Measurements from ENCODE around the gene PEDS1.
"Not testable (repeated sequence)": the region's sequence is repeated elsewhere in the genome, so short reads cannot be mapped to it uniquely, and the experiment has no call there.

Gene PEDS1

DNA sequence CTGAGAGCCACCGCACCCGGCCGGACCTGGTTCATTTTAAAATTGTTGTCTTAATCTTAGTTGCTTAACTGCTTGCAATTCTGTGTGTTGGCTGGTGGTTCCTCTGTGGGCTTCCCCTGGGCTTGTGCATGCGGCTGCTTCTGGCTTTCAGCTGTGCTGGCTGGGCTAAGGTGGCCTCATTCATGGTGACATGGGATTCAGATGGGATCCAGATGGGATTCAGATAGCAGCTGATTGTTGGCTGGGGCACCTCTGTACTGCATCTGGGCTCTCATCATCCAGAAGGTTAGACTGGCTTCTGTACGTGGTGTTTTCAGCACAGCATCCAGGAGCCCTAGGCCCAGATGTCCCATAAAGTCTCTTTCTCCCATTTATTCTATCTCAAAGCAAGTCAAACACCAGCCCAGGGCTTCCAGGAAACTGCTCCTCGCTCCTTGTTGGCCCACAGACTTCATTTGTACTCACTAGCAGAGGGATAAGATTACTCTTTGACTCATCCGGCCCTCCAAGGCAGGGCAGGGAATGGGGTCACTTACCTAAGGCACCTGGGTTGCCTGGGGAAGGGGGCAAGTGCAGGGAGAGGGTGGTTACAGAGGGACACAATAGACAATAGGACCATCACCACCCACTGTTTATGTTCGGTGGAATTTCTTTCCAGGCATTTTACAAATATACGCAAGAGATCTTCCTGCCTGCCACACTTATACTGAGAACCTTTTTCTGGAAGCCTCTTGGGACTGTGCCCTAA is 10.2 kb upstream of the PEDS1 start:
- no peak for DNase-seq

GRCh38 chr20:50161494-50161893 is 8.0 kb upstream of the PEDS1 start:
- not testable (repeated sequence) for DNase-seq

DNA sequence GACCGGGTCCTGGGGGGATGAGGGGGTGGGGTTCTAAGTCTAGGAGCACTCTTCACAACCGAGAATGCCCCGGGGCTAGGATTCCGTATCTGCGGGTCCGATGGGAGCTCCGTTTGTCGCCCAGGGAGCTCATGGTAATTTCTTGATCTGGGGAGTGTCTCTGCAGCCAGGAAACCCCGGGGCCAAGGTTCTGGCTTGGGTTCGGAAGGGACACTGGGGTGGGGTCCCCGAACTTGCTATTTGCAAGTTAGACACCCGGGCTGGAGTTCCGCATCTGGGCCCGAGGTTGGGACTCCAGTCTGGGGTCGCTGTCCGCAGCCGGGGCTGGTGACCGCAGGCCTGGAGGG is 397 bp downstream of the PEDS1 start:
- DNase-seq, result peak in 2 of 51 donors; percentile 54 to 56

DNA sequence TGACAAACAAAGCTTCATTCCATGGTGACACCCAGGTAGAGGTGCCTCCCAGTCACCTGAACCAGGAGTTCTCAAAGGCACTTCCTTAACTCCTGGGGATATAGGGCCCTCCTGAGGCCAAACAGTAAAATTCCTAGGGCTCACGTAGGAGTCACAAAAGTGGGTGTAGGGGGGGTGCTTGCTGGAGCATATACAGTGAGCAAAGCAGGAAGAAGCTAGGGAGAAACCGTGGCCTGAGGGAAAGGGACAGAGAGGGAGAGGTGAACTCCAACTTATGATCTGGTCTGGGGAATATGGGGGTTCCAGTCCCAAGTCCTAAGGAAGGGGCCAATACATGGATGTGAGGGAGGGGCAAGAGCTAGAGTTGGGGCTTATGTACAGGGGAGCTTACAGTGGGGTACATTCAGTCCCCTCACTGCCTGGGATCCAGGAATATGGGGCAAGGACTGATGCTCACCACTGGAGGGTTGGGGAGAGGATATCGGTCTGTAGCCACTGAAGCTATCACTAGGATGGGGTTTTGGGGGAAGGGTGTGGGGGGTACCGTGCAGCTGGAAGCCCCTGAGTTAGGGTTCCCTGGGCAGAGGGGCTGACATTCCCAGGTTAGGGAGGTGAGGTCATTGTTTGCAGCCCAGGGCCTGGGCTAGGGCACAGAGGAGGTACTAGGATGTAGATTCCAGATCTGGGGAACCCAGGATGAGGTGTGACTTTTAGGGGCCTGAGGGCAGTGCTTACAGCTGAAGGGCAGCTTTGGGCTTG is 950 bp downstream of the PEDS1 start:
- DNase-seq, result no peak

GRCh38 chr20:50151034-50151743 is 2.3 kb downstream of the PEDS1 start:
- no peak for DNase-seq

DNA sequence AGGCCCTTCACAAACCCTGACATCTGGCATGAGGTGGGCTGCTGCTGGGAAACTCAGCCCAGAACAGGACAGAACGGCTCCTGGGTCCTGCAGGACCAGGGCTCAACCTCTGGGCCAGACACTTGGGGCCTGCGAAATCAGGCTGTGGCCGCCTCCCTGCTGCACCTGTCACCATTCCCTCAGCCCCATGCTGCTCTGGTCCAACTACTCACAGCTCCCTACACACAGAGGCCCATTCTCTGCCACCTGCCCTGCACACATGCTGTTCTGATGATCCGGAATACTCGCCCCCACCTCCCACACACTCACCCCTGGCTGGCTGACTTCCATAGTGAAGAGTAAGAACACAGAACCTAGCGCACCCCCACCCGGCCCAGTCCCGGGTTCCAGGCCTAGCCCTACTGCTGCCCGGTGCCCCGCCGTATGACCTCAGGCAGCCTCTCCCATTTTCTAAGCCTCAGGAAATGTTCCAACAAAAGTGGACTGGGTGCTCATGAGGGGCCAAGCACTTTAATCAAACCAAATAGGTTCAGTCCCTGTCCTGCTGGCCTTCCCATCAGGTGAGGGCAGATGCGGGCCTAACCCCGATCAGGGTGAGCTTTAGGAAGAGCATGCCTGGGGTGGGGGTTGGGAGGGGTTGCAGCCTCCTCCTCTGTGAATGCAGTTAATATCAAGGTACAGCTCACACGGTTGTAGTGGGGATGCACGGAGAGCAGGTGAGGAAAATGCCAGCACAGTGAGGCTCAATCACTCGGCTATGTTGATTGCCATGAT is 3.9 kb downstream of the PEDS1 start:
- no peak for DNase-seq

DNA sequence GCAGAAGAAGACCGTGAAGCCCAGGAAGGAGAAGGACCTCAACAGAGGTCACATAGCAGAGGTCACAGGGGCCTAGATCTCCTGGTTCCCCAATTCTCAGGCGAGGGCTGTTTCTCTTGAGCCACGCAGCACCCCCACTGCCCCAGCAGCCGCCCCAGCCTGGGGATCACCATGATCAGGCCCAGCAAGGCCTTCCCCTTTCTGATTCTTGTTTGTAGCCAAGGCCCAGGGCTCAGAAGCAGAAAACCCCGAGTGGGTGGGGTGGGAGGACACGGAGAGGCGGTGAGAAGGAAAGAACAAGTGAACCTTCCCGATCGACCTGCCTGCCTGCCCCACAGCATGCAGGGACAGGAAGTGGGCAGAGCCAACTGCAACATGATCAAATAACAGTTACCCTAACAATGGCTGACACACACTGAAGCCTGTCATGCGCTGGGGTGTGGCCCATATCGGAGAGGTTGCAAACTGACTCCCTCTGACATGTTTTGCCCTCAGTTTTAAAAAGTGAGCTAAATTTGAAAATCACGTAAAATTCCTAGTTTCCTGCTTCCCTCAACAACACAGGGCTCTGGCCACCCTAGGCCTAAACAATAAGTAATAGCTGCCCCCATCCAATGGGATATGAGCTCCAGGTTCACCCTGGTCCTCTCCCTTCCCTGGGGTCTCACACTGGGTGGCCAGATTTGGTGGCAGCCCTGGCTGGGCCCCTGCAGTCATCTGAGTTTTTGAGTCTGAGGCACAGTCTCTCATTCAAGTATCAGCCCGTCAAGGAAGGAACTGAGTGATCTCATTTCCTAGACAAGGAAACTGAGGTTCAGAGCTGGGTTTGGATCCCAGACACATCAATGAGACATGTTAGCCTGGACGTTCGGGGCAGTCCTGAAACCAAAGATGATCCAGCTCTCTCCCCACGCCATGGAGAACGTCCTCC is 6.5 kb downstream of the PEDS1 start:
- no peak for DNase-seq

GRCh38 chr20:50146214-50146613 is 7.3 kb downstream of the PEDS1 start:
- DNase-seq, result no peak

DNA sequence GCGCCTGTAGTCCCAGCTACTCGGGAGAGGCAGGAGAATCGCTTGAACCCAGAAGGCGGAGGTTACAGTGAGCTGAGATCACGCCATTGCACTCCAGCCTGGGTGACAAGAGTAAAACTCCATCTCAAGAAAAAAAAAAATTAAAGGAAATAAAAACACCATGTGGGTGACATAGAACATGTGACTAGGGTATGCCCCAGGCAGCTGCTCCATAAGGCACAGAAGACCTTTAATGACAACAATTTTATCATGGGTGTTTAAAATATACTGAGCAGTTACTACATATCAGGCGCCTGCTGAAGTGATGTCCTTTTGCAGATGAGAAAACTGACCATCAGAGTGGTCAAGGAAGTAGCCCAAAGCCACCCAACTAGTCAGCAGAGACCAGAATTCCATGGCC is 8.0 kb downstream of the PEDS1 start:
- DNase-seq, result no peak

DNA sequence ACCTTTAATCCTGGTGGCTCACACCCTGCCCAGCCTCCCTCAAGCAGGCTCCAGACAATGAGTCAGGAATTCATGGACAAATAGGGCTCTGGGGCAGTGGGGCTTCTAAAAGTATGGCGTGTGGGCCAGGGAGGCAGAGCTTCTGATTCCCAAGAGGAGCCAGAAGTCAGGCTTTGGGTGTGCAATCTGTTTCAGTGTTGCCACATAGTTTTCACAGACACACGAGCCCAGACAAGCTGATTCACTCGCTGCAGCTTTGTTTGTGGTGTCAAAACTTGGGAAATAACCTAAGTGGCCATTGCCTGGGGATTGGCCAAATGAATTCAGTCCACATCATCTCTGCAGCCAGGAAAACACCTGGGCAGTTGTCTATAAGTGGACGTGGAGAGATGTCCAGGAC is 9.2 kb downstream of the PEDS1 start:
- no peak for DNase-seq

DNA sequence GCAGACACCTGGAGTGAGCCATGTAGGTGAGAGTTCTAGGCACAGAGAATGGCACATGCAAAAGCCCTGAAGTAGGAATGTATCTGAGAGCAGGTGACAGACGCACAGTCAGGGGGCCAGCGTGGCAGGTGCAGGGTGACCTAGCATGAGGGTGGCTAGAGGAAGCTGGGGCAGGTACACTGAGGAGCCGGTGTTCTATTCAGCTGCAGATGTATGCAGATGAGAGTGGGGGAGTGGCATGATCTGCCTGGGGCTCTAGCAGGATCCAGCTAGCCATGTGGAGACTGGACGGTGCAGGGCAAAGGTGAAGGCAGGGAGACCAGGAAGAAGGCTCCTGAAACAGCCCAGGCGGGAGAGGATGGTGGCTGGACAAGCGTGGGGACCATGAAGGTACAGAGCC is 10.7 kb downstream of the PEDS1 start:
- no peak for DNase-seq

DNA sequence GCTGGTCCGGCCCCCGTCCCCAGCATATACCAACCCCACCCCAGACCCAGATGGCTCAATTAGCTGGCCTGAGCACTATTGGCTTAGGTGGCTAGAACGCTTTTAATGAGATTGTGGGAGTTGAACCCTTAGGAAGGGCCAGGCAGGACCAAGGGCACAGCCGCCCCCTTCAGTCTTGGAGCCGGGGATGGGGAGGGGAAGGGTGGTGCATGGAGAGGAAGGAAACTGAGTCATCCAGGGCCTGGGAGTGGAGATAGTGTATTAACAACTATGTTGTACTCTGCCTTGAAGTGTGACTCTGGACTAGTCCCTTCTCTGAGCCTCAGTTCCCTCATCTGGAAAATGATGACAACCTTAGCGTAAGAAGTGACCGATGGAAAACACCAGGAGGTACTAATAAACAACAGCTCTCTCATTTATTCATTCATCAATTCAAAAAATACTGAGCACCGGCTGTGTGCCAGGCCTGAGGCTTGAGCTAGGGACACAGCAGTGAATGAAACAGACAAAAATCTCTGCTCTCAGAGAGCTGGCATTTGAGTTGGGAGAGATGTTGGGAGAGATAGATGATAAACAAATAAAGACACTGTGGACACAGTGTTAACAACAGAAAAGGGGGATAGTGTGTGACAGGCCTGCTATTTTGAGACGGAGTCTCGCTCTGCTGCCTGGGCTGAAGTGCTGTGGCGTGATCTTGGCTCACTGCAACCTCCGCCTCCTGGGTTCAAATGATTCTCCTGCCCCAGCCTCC is 11.5 kb downstream of the PEDS1 start:
- DNase-seq, result no peak

GRCh38 chr20:50141018-50141675 is 12.4 kb downstream of the PEDS1 start:
- no peak for DNase-seq

DNA sequence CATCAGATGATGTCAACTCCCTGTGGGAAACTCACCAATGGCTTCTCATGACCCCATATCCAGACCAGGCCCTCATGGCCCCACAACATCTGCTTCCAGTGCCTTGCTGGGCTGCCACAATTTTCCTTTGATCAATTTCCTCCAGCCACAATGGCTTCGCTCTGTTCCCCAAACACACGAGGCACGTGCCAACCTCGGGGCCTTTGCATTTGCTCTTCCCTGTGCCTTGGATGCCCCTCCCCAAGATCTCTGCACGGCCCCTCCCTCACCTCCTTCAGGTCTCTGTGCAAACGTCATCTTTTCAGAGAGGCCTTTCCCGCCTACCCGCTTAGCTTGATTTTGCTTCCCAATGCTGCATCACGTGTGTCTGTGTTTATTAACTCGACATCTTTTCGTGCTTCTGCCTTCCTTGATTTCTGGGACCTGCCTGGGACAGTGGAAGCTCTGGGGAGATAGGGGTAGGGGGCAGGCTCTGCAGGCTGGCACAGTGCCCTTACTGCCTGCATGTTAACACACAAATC is 13.1 kb downstream of the PEDS1 start:
- DNase-seq, result peak in 2 of 51 donors; percentile 9 to 31

DNA sequence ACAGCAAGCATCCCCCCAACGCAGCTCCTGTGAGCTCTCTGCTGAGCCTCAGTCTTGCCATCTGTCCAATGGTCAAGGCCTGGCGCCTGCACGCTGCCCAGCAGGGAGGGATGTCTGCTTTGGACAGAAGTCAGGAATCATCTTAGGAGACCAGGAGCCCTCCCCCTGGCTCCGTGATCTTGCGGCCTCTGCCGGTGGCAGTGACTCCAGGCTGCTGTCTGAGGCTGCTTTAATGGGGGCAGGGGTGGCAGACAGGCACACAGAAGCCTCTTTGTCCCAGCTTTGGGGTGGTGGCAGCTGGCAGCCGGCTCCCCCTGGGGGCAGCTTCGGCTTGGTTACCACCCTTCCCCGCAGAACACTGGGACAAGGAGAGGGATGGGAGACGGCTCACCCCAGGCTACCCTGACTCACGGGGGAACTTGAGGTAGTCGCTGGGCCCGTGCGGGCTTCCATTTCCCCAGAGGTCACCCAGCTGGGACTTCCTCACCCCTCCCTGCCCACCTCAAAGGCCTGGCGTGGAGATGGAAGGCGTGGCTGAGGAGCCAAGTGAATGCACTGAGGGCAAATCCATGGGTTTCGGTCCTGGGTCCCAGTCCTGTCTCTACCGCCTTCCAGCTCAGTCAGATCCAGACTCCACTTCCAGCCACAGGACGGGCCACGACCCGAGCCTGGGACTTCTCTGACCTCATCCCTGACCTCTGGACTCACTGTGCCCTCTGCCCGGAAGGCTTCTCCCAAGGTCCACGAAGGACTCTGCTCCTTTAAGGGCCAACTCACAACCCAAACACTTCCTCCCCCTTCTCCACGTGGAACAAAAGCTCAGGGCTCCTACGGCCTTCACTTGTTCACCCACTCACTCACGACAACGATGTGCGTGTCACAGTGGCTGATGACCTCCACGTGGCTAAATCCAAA is 14.8 kb downstream of the PEDS1 start:
- DNase-seq, result peak in 47 of 51 donors; percentile 11 to 92 (median 70)

GRCh38 chr20:50138120-50138478 is 15.4 kb downstream of the PEDS1 start:
- no peak for DNase-seq

- DNase-seq, result peak in 6 of 51 donors; percentile 20 to 60 (median 28)
These were observed 15.8 kb downstream of the PEDS1 start for GRCh38 chr20:50137702-50138101.

All from hypothalamus (tissue), 51 donors.